ENCODE data around the gene SMG1.
"Not testable (repeated sequence)": the region's sequence is repeated elsewhere in the genome, so short reads cannot be mapped to it uniquely, and the experiment has no call there.

DNA sequence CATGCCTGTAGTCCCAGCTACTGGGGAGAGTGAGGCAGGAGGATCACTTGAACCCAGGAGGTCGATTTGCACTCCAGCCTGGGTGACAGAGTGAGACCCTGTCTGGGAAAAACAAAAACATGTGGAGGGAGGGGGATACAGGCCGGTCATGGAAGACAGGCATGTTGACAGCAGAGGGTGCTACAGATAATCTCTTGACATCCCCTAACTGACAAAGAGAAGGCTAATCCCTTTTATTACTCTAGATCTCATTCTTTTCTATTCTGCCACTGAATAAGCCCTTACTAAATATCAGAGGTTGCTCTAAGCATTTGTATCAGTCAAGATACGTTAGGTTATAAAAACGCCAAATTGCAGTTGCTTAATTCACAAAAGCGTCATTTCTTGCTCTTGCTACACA, 149.9 kb downstream of the SMG1 start:
- not testable (repeated sequence) for TF ChIP-seq POLR2A (IDR thresholded peaks at IDR 0.05; ENCODE audit: low read length); GATA1 (IDR thresholded peaks at IDR 0.05; ENCODE audit: low read depth, low read length)

Data from erythroblast (primary cell).